ENCODE results near the gene SCAPER. TPM values are rescaled to one million over a fixed set of nuclear protein-coding genes. Genes with fewer than 3 reads are reported as not detected.

SCAPER gene
- total and polyA plus RNA-seq, 10 of the 15 experiments (the other 5 are each of a cell fraction or from before 2014, with no cell fraction given), result 1.0 to 7.7 (median 3.9) TPM

DNA sequence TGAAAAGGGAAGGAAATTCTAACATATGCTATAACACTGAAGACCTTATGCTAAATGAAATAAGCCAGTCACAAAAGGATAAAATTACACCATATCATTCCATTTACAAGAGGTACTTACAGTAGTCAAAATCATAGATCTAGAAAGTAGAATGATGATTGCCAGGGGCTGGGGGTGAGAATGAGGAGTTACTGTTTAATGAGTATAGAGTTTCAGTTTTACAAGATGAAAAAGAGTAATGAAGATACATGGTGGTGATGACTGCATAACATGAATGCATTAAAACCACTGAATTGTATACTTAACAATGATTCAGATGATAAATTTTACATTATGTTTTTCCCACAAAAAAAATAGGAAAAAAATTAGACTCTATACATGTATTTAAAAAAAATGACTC lies 152.6 kb downstream of the SCAPER start:
- ATAC-seq (peak; percentile 73), DNase-seq (ENCODE audit: low read depth, low spot score) (no peak), FAIRE-seq (no peak)
- ChIA-PET SMC1A (ENCODE audit: uncharacterized antibody, unreplicated experiment) (no interaction called here), CTCF (no interaction called here), RAD21 (ENCODE audit: unreplicated experiment) (no interaction called here), POLR2A (no interaction called here)
- no peak overlapping the region for H3K4me3 ChIP-seq
- peaks cover 3% of the 10 kb centered on the region; the same call in 1 of the 2 replicates for H3K4me1 ChIP-seq (ENCODE audit: control insufficient read depth, insufficient read depth, low read length)
- TF ChIP-seq, protein P1, sequence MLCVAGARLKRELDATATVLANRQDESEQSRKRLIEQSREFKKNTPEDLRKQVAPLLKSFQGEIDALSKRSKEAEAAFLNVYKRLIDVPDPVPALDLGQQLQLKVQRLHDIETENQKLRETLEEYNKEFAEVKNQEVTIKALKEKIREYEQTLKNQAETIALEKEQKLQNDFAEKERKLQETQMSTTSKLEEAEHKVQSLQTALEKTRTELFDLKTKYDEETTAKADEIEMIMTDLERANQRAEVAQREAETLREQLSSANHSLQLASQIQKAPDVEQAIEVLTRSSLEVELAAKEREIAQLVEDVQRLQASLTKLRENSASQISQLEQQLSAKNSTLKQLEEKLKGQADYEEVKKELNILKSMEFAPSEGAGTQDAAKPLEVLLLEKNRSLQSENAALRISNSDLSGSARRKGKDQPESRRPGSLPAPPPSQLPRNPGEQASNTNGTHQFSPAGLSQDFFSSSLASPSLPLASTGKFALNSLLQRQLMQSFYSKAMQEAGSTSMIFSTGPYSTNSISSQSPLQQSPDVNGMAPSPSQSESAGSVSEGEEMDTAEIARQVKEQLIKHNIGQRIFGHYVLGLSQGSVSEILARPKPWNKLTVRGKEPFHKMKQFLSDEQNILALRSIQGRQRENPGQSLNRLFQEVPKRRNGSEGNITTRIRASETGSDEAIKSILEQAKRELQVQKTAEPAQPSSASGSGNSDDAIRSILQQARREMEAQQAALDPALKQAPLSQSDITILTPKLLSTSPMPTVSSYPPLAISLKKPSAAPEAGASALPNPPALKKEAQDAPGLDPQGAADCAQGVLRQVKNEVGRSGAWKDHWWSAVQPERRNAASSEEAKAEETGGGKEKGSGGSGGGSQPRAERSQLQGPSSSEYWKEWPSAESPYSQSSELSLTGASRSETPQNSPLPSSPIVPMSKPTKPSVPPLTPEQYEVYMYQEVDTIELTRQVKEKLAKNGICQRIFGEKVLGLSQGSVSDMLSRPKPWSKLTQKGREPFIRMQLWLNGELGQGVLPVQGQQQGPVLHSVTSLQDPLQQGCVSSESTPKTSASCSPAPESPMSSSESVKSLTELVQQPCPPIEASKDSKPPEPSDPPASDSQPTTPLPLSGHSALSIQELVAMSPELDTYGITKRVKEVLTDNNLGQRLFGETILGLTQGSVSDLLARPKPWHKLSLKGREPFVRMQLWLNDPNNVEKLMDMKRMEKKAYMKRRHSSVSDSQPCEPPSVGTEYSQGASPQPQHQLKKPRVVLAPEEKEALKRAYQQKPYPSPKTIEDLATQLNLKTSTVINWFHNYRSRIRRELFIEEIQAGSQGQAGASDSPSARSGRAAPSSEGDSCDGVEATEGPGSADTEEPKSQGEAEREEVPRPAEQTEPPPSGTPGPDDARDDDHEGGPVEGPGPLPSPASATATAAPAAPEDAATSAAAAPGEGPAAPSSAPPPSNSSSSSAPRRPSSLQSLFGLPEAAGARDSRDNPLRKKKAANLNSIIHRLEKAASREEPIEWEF (IDR thresholded peaks at IDR 0.05; ENCODE audit: insufficient replicate concordance, low read depth, low read length), result no peak
- TF ChIP-seq MTA2 (IDR thresholded peaks at IDR 0.05; ENCODE audit: low read depth), result peak; percentile 49; the same call in 1 of the 2 replicates
- no peaks in the 10 kb centered on the region for H3K27me3 ChIP-seq (replicated peaks in 1 of 2; ENCODE audit: control insufficient read depth in 2 of 2, insufficient read depth in 2 of 2, low read length in 1 of 2)
- intact Hi-C loops (cut with micrococcal nuclease; ENCODE audit: unreplicated experiment), result no loop called here
- H4K20me1 ChIP-seq (ENCODE audit: control insufficient read depth, insufficient read depth), result no peaks in the 10 kb centered on the region
- in situ Hi-C loops (cut with MboI), result no loop called here
- H3K36me3 ChIP-seq (ENCODE audit: control insufficient read depth in 2 of 2, insufficient read depth in 2 of 2, low read length in 1 of 2), result no peaks in the 10 kb centered on the region
- no peaks in the 10 kb centered on the region for H3K79me2 ChIP-seq (ENCODE audit: control insufficient read depth, insufficient read depth, low read length)
- no peaks in the 10 kb centered on the region; the same call in 1 of the 3 replicates for H3K9me3 ChIP-seq (replicated peaks; ENCODE audit: control insufficient read depth, insufficient read depth, low read length)
- no peak overlapping the region for H3K27ac ChIP-seq (ENCODE audit: control insufficient read depth, insufficient read depth)
- BruUV-seq (replicated peaks), result no TSS peak
- H2AFZ ChIP-seq (ENCODE audit: control insufficient read depth, low read depth, low read length), result no peak overlapping the region
- H3K4me2 ChIP-seq (ENCODE audit: control insufficient read depth, insufficient read depth), result no peak overlapping the region
- no peak overlapping the region for H3K9ac ChIP-seq (ENCODE audit: control insufficient read depth, insufficient read depth, low read length)

Measured in GM12878 (cell line).